K562 (cell line): ENCODE results near the gene METTL21C. TPM values are rescaled to one million over a fixed set of nuclear protein-coding genes. Genes with fewer than 3 reads are reported as not detected.

ENCODE experiments used
- CBX8 ChIP-seq: fragments of 200-600 bp; sonication (generic); IDR thresholded peaks from 2 replicates; pipeline ENCODE4 v1.6.1; 2012; ENCODE audit warnings: borderline replicate concordance, mixed run types, low read depth, mild to moderate bottlenecking, moderate library complexity, mixed read lengths, low read length, control low read depth, inconsistent platforms; ENCODE audit not compliant: poor library complexity, severe bottlenecking; ENCODE audit errors: extremely low read depth
- HLTF ChIP-seq: fragments of 450-650 bp; IDR thresholded peaks from 2 replicates; pipeline ENCODE4 v1.6.1; 2016
- POLR2AphosphoS2 ChIP-seq: IDR thresholded peaks from 2 replicates; pipeline ENCODE4 v1.6.1; 2012; ENCODE audit warnings: low read length, improper control_type of control experiment
- SOX6 ChIP-seq: fragments of 450-650 bp; IDR thresholded peaks from 2 replicates; pipeline ENCODE4 v1.6.1; 2014; ENCODE audit warnings: mild to moderate bottlenecking
- TCFL5 ChIP-seq: fragments of 250-450 bp; sonication (Bioruptor Pico); conservative IDR thresholded peaks from 2 replicates; pipeline ENCODE4 v1.6.1; 2021; ENCODE audit warnings: mild to moderate bottlenecking, moderate library complexity, matching md5 sums
- TEAD1 ChIP-seq, 2 experiments: fragments of 450-650 bp in 1 of 2; sonication (generic) in 1 of 2; formaldehyde crosslinking; IDR thresholded peaks; 2 replicates each; pipeline versions ENCODE4 v1.4.0 to v1.8.0; 2020 to 2022; ENCODE audit warnings: mild to moderate bottlenecking in 2 of 2, missing genetic modification reagents in 1 of 2
- ZNF41 ChIP-seq: fragments of 250-450 bp; sonication (Bioruptor Pico); conservative IDR thresholded peaks from 2 replicates; pipeline ENCODE4 v1.4.0; 2020; ENCODE audit warnings: mild to moderate bottlenecking
- polyA plus RNA-seq, 8 experiments: library from polyadenylated mRNA; depleted of rRNA in 4 of 8; stranded (reverse) in 5 of 8; unstranded in 3 of 8; fragments of >200 nt; fragmentation: Nextera tagmentation in 2 of 8; fragmentation: Illumina TruSeq in 1 of 8; extraction: Ambion mirVana in 2 of 8; extraction: Trizol in 1 of 8; gene quantifications; 2 replicates each; pipeline versions ENCODE4 v1.2.1 to v1.2.3, GENCODE V29; 2011 to 2014; ENCODE audit warnings: inconsistent platforms in 1 of 8, missing spikeins in 1 of 8
- total RNA-seq, 7 experiments: library from RNA; depleted of rRNA in 6 of 7; stranded (reverse); fragments of >200 nt in 6 of 7; fragmentation: Illumina TruSeq in 2 of 7; extraction: Trizol in 2 of 7; gene quantifications; 2 replicates each; pipeline versions ENCODE4 v1.2.1 to v1.2.3, GENCODE V29; 2011 to 2021; ENCODE audit warnings: low replicate concordance in 1 of 7
- TF ChIP-seq, protein P1 (sequence below): fragments of 200-600 bp; sonication (generic); IDR thresholded peaks from one replicate; pipeline ENCODE4 v1.6.1; 2012; ENCODE audit warnings: mild to moderate bottlenecking, low read depth, low read length, inconsistent platforms
- TF ChIP-seq, protein P2 (sequence below): fragments of 150-350 bp; IDR thresholded peaks from 2 replicates; pipeline ENCODE4 v1.6.1; 2014; ENCODE audit warnings: low read depth, mild to moderate bottlenecking, low read length, borderline replicate concordance
- TF ChIP-seq, protein P3 (sequence below): fragments of 450-650 bp; formaldehyde crosslinking; conservative IDR thresholded peaks from 2 replicates; pipeline ENCODE4 v1.4.0; 2022; ENCODE audit warnings: mild to moderate bottlenecking, missing genetic modification characterization

The METTL21C gene
- total and polyA plus RNA-seq, 9 of the 15 experiments (the other 6 are each of a cell fraction or from before 2014, with no cell fraction given) = not detected

DNA sequence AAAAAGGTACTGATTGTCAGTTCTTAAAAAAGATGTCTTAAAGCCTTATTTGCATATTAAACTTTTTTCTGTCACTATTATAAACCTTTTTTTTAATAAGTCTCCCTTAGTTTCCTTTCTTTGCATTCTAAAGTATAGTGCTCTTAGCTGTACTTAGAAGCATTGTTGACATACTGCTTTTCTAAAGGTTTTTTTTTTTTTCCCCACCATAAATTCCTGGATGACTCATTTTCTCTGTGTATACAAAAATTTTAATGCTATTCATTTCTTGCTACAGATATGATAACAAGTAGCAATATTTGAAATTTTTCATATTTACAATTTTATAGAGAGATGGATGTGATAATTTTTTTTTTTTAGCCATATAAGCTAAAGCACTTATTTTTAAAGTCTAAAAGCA lies 43.5 kb downstream of the METTL21C start (continued):
- TF ChIP-seq, protein P1, sequence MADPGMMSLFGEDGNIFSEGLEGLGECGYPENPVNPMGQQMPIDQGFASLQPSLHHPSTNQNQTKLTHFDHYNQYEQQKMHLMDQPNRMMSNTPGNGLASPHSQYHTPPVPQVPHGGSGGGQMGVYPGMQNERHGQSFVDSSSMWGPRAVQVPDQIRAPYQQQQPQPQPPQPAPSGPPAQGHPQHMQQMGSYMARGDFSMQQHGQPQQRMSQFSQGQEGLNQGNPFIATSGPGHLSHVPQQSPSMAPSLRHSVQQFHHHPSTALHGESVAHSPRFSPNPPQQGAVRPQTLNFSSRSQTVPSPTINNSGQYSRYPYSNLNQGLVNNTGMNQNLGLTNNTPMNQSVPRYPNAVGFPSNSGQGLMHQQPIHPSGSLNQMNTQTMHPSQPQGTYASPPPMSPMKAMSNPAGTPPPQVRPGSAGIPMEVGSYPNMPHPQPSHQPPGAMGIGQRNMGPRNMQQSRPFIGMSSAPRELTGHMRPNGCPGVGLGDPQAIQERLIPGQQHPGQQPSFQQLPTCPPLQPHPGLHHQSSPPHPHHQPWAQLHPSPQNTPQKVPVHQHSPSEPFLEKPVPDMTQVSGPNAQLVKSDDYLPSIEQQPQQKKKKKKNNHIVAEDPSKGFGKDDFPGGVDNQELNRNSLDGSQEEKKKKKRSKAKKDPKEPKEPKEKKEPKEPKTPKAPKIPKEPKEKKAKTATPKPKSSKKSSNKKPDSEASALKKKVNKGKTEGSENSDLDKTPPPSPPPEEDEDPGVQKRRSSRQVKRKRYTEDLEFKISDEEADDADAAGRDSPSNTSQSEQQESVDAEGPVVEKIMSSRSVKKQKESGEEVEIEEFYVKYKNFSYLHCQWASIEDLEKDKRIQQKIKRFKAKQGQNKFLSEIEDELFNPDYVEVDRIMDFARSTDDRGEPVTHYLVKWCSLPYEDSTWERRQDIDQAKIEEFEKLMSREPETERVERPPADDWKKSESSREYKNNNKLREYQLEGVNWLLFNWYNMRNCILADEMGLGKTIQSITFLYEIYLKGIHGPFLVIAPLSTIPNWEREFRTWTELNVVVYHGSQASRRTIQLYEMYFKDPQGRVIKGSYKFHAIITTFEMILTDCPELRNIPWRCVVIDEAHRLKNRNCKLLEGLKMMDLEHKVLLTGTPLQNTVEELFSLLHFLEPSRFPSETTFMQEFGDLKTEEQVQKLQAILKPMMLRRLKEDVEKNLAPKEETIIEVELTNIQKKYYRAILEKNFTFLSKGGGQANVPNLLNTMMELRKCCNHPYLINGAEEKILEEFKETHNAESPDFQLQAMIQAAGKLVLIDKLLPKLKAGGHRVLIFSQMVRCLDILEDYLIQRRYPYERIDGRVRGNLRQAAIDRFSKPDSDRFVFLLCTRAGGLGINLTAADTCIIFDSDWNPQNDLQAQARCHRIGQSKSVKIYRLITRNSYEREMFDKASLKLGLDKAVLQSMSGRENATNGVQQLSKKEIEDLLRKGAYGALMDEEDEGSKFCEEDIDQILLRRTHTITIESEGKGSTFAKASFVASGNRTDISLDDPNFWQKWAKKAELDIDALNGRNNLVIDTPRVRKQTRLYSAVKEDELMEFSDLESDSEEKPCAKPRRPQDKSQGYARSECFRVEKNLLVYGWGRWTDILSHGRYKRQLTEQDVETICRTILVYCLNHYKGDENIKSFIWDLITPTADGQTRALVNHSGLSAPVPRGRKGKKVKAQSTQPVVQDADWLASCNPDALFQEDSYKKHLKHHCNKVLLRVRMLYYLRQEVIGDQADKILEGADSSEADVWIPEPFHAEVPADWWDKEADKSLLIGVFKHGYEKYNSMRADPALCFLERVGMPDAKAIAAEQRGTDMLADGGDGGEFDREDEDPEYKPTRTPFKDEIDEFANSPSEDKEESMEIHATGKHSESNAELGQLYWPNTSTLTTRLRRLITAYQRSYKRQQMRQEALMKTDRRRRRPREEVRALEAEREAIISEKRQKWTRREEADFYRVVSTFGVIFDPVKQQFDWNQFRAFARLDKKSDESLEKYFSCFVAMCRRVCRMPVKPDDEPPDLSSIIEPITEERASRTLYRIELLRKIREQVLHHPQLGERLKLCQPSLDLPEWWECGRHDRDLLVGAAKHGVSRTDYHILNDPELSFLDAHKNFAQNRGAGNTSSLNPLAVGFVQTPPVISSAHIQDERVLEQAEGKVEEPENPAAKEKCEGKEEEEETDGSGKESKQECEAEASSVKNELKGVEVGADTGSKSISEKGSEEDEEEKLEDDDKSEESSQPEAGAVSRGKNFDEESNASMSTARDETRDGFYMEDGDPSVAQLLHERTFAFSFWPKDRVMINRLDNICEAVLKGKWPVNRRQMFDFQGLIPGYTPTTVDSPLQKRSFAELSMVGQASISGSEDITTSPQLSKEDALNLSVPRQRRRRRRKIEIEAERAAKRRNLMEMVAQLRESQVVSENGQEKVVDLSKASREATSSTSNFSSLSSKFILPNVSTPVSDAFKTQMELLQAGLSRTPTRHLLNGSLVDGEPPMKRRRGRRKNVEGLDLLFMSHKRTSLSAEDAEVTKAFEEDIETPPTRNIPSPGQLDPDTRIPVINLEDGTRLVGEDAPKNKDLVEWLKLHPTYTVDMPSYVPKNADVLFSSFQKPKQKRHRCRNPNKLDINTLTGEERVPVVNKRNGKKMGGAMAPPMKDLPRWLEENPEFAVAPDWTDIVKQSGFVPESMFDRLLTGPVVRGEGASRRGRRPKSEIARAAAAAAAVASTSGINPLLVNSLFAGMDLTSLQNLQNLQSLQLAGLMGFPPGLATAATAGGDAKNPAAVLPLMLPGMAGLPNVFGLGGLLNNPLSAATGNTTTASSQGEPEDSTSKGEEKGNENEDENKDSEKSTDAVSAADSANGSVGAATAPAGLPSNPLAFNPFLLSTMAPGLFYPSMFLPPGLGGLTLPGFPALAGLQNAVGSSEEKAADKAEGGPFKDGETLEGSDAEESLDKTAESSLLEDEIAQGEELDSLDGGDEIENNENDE = no peak
- no peak for TF ChIP-seq HLTF
- TF ChIP-seq TCFL5 (CRISPR knock-in tag) = no peak
- no peak for TF ChIP-seq SOX6
- no peak for TF ChIP-seq TEAD1 (CRISPR knock-in tag; IDR thresholded peaks at IDR 0.05)
- TF ChIP-seq CBX8 = no peak
- TF ChIP-seq, protein P2, sequence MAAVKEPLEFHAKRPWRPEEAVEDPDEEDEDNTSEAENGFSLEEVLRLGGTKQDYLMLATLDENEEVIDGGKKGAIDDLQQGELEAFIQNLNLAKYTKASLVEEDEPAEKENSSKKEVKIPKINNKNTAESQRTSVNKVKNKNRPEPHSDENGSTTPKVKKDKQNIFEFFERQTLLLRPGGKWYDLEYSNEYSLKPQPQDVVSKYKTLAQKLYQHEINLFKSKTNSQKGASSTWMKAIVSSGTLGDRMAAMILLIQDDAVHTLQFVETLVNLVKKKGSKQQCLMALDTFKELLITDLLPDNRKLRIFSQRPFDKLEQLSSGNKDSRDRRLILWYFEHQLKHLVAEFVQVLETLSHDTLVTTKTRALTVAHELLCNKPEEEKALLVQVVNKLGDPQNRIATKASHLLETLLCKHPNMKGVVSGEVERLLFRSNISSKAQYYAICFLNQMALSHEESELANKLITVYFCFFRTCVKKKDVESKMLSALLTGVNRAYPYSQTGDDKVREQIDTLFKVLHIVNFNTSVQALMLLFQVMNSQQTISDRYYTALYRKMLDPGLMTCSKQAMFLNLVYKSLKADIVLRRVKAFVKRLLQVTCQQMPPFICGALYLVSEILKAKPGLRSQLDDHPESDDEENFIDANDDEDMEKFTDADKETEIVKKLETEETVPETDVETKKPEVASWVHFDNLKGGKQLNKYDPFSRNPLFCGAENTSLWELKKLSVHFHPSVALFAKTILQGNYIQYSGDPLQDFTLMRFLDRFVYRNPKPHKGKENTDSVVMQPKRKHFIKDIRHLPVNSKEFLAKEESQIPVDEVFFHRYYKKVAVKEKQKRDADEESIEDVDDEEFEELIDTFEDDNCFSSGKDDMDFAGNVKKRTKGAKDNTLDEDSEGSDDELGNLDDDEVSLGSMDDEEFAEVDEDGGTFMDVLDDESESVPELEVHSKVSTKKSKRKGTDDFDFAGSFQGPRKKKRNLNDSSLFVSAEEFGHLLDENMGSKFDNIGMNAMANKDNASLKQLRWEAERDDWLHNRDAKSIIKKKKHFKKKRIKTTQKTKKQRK = no peak
- TF ChIP-seq, protein P3, sequence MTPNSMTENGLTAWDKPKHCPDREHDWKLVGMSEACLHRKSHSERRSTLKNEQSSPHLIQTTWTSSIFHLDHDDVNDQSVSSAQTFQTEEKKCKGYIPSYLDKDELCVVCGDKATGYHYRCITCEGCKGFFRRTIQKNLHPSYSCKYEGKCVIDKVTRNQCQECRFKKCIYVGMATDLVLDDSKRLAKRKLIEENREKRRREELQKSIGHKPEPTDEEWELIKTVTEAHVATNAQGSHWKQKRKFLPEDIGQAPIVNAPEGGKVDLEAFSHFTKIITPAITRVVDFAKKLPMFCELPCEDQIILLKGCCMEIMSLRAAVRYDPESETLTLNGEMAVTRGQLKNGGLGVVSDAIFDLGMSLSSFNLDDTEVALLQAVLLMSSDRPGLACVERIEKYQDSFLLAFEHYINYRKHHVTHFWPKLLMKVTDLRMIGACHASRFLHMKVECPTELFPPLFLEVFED (CRISPR knock-in tag) = no peak
- no peak for TF ChIP-seq ZNF41
- TF ChIP-seq POLR2AphosphoS2 = no peak
